Measurements from ENCODE around the gene TBX2. TPM values are rescaled to one million over a fixed set of nuclear protein-coding genes. Genes with fewer than 3 reads are reported as not detected.

Gene TBX2
- polyA plus RNA-seq, 1 donor (not counting 4 experiments of a cell fraction or from before 2014, with no cell fraction given): not detected

DNA sequence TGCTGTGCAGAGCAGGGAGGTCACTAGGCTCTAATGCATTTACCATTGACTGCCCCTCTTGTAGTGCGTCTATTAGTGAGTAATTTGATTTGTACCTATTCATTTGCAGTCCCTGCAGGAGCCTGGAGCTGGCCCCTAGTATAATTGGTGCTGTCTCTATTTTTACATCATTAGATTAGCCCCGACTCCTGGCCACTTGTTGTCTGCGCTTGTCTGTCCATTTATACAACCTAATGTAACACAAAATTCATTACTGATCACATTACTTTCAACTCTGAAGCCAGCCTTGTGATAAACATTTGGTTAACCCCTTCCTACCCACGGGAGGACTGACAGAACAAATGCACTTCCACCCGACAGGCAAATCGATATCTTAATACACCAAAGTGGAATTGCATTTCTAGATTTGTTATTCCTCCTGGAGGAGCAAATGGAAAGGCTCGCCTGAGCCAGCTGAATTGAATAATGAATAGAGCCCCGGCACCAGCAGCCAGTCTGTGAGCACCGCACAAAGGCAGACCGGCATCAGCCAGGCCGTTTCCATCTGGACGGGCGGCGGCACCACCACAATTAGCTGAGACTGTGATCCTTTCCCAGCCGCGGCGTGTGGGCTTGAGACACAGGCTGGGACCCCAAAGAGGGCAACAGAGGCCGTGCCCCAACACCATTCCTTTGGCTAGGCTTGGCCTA lies 18.7 kb upstream of the TBX2 start:
- no peak overlapping the region for H3K4me2 ChIP-seq (ENCODE audit: control insufficient read depth, extremely low read depth, insufficient read depth, low read depth, low read length)
- TF ChIP-seq EZH2 (IDR thresholded peaks at IDR 0.05; ENCODE audit: low read length) (no peak), CTCF (optimal IDR thresholded peaks at IDR 0.05 in 1 of 3, IDR thresholded peaks at IDR 0.05 in 1 of 3, conservative IDR thresholded peaks at IDR 0.05 in 1 of 3; ENCODE audit: extremely low read depth in 1 of 3, insufficient read depth in 2 of 3, low read length in 3 of 3) (no peak)
- peaks cover 2% of the 10 kb centered on the region for H4K20me1 ChIP-seq (ENCODE audit: control insufficient read depth, extremely low read depth, insufficient read depth, low read length)
- H3K36me3 ChIP-seq (ENCODE audit: control insufficient read depth in 2 of 2, extremely low read depth in 1 of 2, insufficient read depth in 2 of 2, low read length in 2 of 2): no peaks in the 10 kb centered on the region
- no peak overlapping the region for H3K27ac ChIP-seq (ENCODE audit: control insufficient read depth, insufficient read depth, low read length)
- no peaks in the 10 kb centered on the region for H3K27me3 ChIP-seq (ENCODE audit: control insufficient read depth, extremely low read depth, insufficient read depth, low read length)
- no peak overlapping the region for H2AFZ ChIP-seq (ENCODE audit: control insufficient read depth, low read length)
- no peaks in the 10 kb centered on the region for H3K9me1 ChIP-seq (ENCODE audit: control insufficient read depth, extremely low read depth, insufficient read depth, low read length)
- no peak for DNase-seq (ENCODE audit: low read depth, low spot score)
- no peak overlapping the region for H3K9ac ChIP-seq (ENCODE audit: control insufficient read depth, extremely low read depth, insufficient read depth, low read length)
- H3K4me1 ChIP-seq (ENCODE audit: control insufficient read depth, extremely low read depth, insufficient read depth, low read length): no peaks in the 10 kb centered on the region
- H3K4me3 ChIP-seq (ENCODE audit: control insufficient read depth in 2 of 3, extremely low read depth in 1 of 3, insufficient read depth in 2 of 3, low read depth in 1 of 3, low read length in 3 of 3): no peak overlapping the region
- no peaks in the 10 kb centered on the region for H3K9me3 ChIP-seq (ENCODE audit: control insufficient read depth, low read depth, low read length)
- dilution Hi-C loops (cut with MboI; ENCODE audit: extremely low pct_ligation_motif_present, low sequenced_read_pairs): no loop called here
- no peak for FAIRE-seq
- no peaks in the 10 kb centered on the region for H3K79me2 ChIP-seq (ENCODE audit: control insufficient read depth, insufficient read depth, low read length)

GRCh38 chr17:61381537-61381936 lies 18.1 kb upstream of the TBX2 start:
- H3K27ac ChIP-seq (ENCODE audit: control insufficient read depth, insufficient read depth, low read length): no peak overlapping the region
- peaks cover 2% of the 10 kb centered on the region for H4K20me1 ChIP-seq (ENCODE audit: control insufficient read depth, extremely low read depth, insufficient read depth, low read length)
- no peak overlapping the region for H3K9ac ChIP-seq (ENCODE audit: control insufficient read depth, extremely low read depth, insufficient read depth, low read length)
- DNase-seq (ENCODE audit: low read depth, low spot score) (no peak), FAIRE-seq (no peak)
- dilution Hi-C loops (cut with MboI; ENCODE audit: extremely low pct_ligation_motif_present, low sequenced_read_pairs): no loop called here
- H3K36me3 ChIP-seq (ENCODE audit: control insufficient read depth in 2 of 2, extremely low read depth in 1 of 2, insufficient read depth in 2 of 2, low read length in 2 of 2): no peaks in the 10 kb centered on the region
- no peak for TF ChIP-seq CTCF (optimal IDR thresholded peaks at IDR 0.05 in 1 of 3, IDR thresholded peaks at IDR 0.05 in 1 of 3, conservative IDR thresholded peaks at IDR 0.05 in 1 of 3; ENCODE audit: extremely low read depth in 1 of 3, insufficient read depth in 2 of 3, low read length in 3 of 3)
- TF ChIP-seq EZH2 (IDR thresholded peaks at IDR 0.05; ENCODE audit: low read length): no peak
- no peaks in the 10 kb centered on the region for H3K4me1 ChIP-seq (ENCODE audit: control insufficient read depth, extremely low read depth, insufficient read depth, low read length)
- no peak overlapping the region for H3K4me3 ChIP-seq (ENCODE audit: control insufficient read depth in 2 of 3, extremely low read depth in 1 of 3, insufficient read depth in 2 of 3, low read depth in 1 of 3, low read length in 3 of 3)
- no peaks in the 10 kb centered on the region for H3K79me2 ChIP-seq (ENCODE audit: control insufficient read depth, insufficient read depth, low read length)
- H2AFZ ChIP-seq (ENCODE audit: control insufficient read depth, low read length): no peak overlapping the region
- no peak overlapping the region for H3K4me2 ChIP-seq (ENCODE audit: control insufficient read depth, extremely low read depth, insufficient read depth, low read depth, low read length)
- H3K9me1 ChIP-seq (ENCODE audit: control insufficient read depth, extremely low read depth, insufficient read depth, low read length): no peaks in the 10 kb centered on the region
- H3K9me3 ChIP-seq (ENCODE audit: control insufficient read depth, low read depth, low read length): no peaks in the 10 kb centered on the region
- no peaks in the 10 kb centered on the region for H3K27me3 ChIP-seq (ENCODE audit: control insufficient read depth, extremely low read depth, insufficient read depth, low read length)

Measured in keratinocyte (primary cell).